H9 (cell line): ENCODE results near the gene MAGI3. TPM values are rescaled to one million over a fixed set of nuclear protein-coding genes. Genes with fewer than 3 reads are reported as not detected.

Experiments
- DNase-seq: peaks from one replicate; pipeline ENCODE4 v3.0.0-alpha.2; 2017
- H2AFZ ChIP-seq: one replicate; pipeline ENCODE4 v1.6.1; 2013; ENCODE audit warnings: mild to moderate bottlenecking, low read length, control low read depth, moderate library complexity
- H2AK5ac ChIP-seq: 2 replicates; pipeline ENCODE4 v1.6.1; 2013; ENCODE audit warnings: low read length, control low read depth, mixed read lengths; ENCODE audit not compliant: insufficient read length
- H2BK120ac ChIP-seq: one replicate; pipeline ENCODE4 v1.6.1; 2013; ENCODE audit warnings: low read depth, mild to moderate bottlenecking, low read length, control low read depth, inconsistent platforms; ENCODE audit not compliant: poor library complexity, severe bottlenecking
- H2BK12ac ChIP-seq: 2 replicates; pipeline ENCODE4 v1.6.1; 2013; ENCODE audit warnings: low read length, control low read depth, mixed read lengths, low read depth; ENCODE audit not compliant: insufficient read length
- H2BK15ac ChIP-seq: 2 replicates; pipeline ENCODE4 v1.6.1; 2013; ENCODE audit warnings: low read depth, low read length, control low read depth
- H2BK20ac ChIP-seq: one replicate; pipeline ENCODE4 v1.6.1; 2013; ENCODE audit warnings: low read depth, mild to moderate bottlenecking, low read length, control low read depth, inconsistent platforms; ENCODE audit not compliant: poor library complexity, severe bottlenecking
- H2BK5ac ChIP-seq: 2 replicates; pipeline ENCODE4 v1.6.1; 2013; ENCODE audit warnings: low read length, control low read depth, mixed read lengths; ENCODE audit not compliant: insufficient read length
- H3K14ac ChIP-seq: 2 replicates; pipeline ENCODE4 v1.6.1; 2013; ENCODE audit warnings: low read length, control low read depth; ENCODE audit not compliant: insufficient read depth
- H3K18ac ChIP-seq: 2 replicates; pipeline ENCODE4 v1.6.1; 2013; ENCODE audit warnings: low read depth, mild to moderate bottlenecking, mixed read lengths, low read length, control low read depth; ENCODE audit not compliant: insufficient read length
- H3K23ac ChIP-seq: 2 replicates; pipeline ENCODE4 v1.6.1; 2013; ENCODE audit warnings: low read length, control low read depth, mixed read lengths, low read depth; ENCODE audit not compliant: insufficient read length
- H3K23me2 ChIP-seq: 2 replicates; pipeline ENCODE4 v1.6.1; 2013; ENCODE audit warnings: low read depth, mild to moderate bottlenecking, mixed read lengths, low read length, control low read depth; ENCODE audit not compliant: insufficient read length, poor library complexity, severe bottlenecking
- H3K27ac ChIP-seq: 2 replicates; pipeline ENCODE4 v1.5.1; 2013; ENCODE audit warnings: low read length, control low read depth, mixed read lengths, low read depth; ENCODE audit not compliant: insufficient read length
- H3K27me3 ChIP-seq: 2 replicates; pipeline ENCODE4 v1.6.1; 2013; ENCODE audit warnings: low read length, control low read depth, inconsistent platforms; ENCODE audit not compliant: insufficient read depth
- H3K4ac ChIP-seq: 2 replicates; pipeline ENCODE4 v1.6.1; 2013; ENCODE audit warnings: low read depth, mild to moderate bottlenecking, control low read depth, inconsistent platforms, low read length, moderate library complexity
- H3K4me1 ChIP-seq: 2 replicates; pipeline ENCODE4 v1.6.1; 2013; ENCODE audit warnings: low read length, control low read depth, inconsistent platforms; ENCODE audit not compliant: insufficient read depth
- H3K4me2 ChIP-seq: 2 replicates; pipeline ENCODE4 v1.6.1; 2013; ENCODE audit warnings: low read length, control low read depth, mixed read lengths; ENCODE audit not compliant: insufficient read length, insufficient read depth
- H3K56ac ChIP-seq: 2 replicates; pipeline ENCODE4 v1.6.1; 2013; ENCODE audit warnings: low read depth, mild to moderate bottlenecking, mixed read lengths, low read length, control low read depth; ENCODE audit not compliant: insufficient read length
- H3K79me1 ChIP-seq: 2 replicates; pipeline ENCODE4 v1.6.1; 2013; ENCODE audit warnings: low read depth, mild to moderate bottlenecking, moderate library complexity, low read length, control low read depth, inconsistent platforms; ENCODE audit not compliant: insufficient read depth, poor library complexity, severe bottlenecking
- H3K79me2 ChIP-seq: 2 replicates; pipeline ENCODE4 v1.6.1; 2013; ENCODE audit warnings: low read length, control low read depth, inconsistent platforms; ENCODE audit not compliant: insufficient read depth
- H3K9ac ChIP-seq: 2 replicates; pipeline ENCODE4 v1.6.1; 2013; ENCODE audit warnings: low read length, control low read depth, mixed read lengths; ENCODE audit not compliant: insufficient read length; ENCODE audit errors: extremely low read depth
- H3K9me3 ChIP-seq: one replicate; pipeline ENCODE4 v1.6.1; 2013; ENCODE audit warnings: low read depth, low read length, inconsistent platforms; ENCODE audit not compliant: control insufficient read depth
- H3T11ph ChIP-seq: one replicate; pipeline ENCODE4 v1.6.1; 2013; ENCODE audit warnings: mild to moderate bottlenecking, low read length, control low read depth, inconsistent platforms
- H4K20me1 ChIP-seq: one replicate; pipeline ENCODE4 v1.6.1; 2013; ENCODE audit not compliant: control insufficient read depth, insufficient read length, insufficient read depth
- H4K5ac ChIP-seq: 2 replicates; pipeline ENCODE4 v1.6.1; 2013; ENCODE audit warnings: low read depth, mild to moderate bottlenecking, mixed read lengths, low read length, control low read depth; ENCODE audit not compliant: insufficient read length
- H4K8ac ChIP-seq: replicated peaks from 2 replicates; pipeline ENCODE4 v1.6.1; 2013; ENCODE audit warnings: low read length, control low read depth, mixed read lengths, low read depth; ENCODE audit not compliant: insufficient read length
- H4K91ac ChIP-seq: 2 replicates; pipeline ENCODE4 v1.6.1; 2013; ENCODE audit warnings: low read depth, mild to moderate bottlenecking, moderate library complexity, mixed read lengths, low read length, control low read depth; ENCODE audit not compliant: insufficient read length
- H3K27ac Mint-ChIP-seq, 3 experiments: 2 replicates in 2 of 3; 3 replicates in 1 of 3; pipeline ENCODE4 v1.8.0; 2020 to 2021; ENCODE audit warnings: mixed read lengths in 3 of 3, mild to moderate bottlenecking in 1 of 3, moderate library complexity in 1 of 3
- H3K27me3 Mint-ChIP-seq: 2 replicates; pipeline ENCODE4 v1.8.0; 2021; ENCODE audit warnings: low read depth, mild to moderate bottlenecking, moderate library complexity, mixed read lengths
- H3K36me3 Mint-ChIP-seq, 3 experiments: 2 replicates in 2 of 3; 3 replicates in 1 of 3; pipeline ENCODE4 v1.8.0; 2020 to 2021; ENCODE audit warnings: low read depth in 3 of 3, mixed read lengths in 3 of 3; ENCODE audit not compliant: insufficient read depth in 1 of 3
- H3K4me1 Mint-ChIP-seq, 2 experiments: 2 replicates each; pipeline ENCODE4 v1.8.0; 2020; ENCODE audit warnings: mixed read lengths in 2 of 2
- H3K4me3 Mint-ChIP-seq, 2 experiments: 2 replicates in 1 of 2; 3 replicates in 1 of 2; pipeline ENCODE4 v1.8.0; 2020 to 2021; ENCODE audit warnings: mild to moderate bottlenecking in 2 of 2, mixed read lengths in 2 of 2, moderate library complexity in 1 of 2
- H3K9me3 Mint-ChIP-seq, 2 experiments: 2 replicates in 1 of 2; 3 replicates in 1 of 2; pipeline ENCODE4 v1.8.0; 2020; ENCODE audit warnings: mild to moderate bottlenecking in 2 of 2, mixed read lengths in 2 of 2, moderate library complexity in 1 of 2
- CTCF ChIP-seq: fragments of 200-600 bp; sonication (generic); conservative IDR thresholded peaks from 3 replicates; pipeline ENCODE4 v1.8.0; 2021; ENCODE audit warnings: antibody characterized with exemption, mild to moderate bottlenecking
- WGBS: extraction: QIAGEN DNeasy Blood & Tissue Kit; methylation state at CpG from one replicate; pipeline ENCODE4 v1.1.7; 2013; ENCODE audit warnings: missing lambda C conversion rate, low lambda C conversion rate, mixed read lengths; ENCODE audit not compliant: insufficient read length; ENCODE audit errors: extremely low coverage; 5-methylcytosine and 5-hydroxymethylcytosine counted together
- total RNA-seq: library from RNA; stranded (reverse); gene quantifications from 2 replicates; pipeline ENCODE4 v1.2.1, GENCODE V29; 2021

MAGI3 gene
- total RNA-seq, 1 experiment from 2014 or later, result 8.2 TPM

GRCh38 chr1:113452921-113453770 is 62.8 kb downstream of the MAGI3 start:
- Histone ChIP-seq H3K9me3 (no peaks in the 10 kb centered on the region), H4K91ac (no peak overlapping the region), H4K5ac (no peak overlapping the region), H2BK15ac (no peak overlapping the region), H3K4ac (no peak overlapping the region), H3K4me1 (no peaks in the 10 kb centered on the region), H4K8ac (no peak overlapping the region), H3K79me1 (no peaks in the 10 kb centered on the region), H3K27me3 (no peaks in the 10 kb centered on the region), H3T11ph (no peak overlapping the region), H2BK120ac (no peak overlapping the region), H3K4me2 (no peak overlapping the region), H2BK5ac (no peak overlapping the region), H3K18ac (no peak overlapping the region), H2AK5ac (no peak overlapping the region), H2BK12ac (no peak overlapping the region), H3K23ac (no peak overlapping the region), H4K20me1 (no peaks in the 10 kb centered on the region), H2BK20ac (no peak overlapping the region), H3K56ac (no peak overlapping the region), H3K79me2 (no peaks in the 10 kb centered on the region), H3K14ac (no peak overlapping the region), H3K27ac (no peak overlapping the region), H2AFZ (no peak overlapping the region), H3K9ac (no peak overlapping the region), H3K23me2 (no peaks in the 10 kb centered on the region)
- WGBS, result no CpG with 5 or more reads among the region's 2 CpGs
- Mint-ChIP-seq H3K27ac (no peak overlapping the region), H3K4me1 (peaks cover 8 to 9% of the 10 kb centered on the region in 2 experiments), H3K36me3 (peaks cover 0 to 4% (median 0%) of the 10 kb centered on the region in 3 experiments; a peak in 3 of 7 replicates), H3K4me3 (no peak overlapping the region), H3K9me3 (no peaks in the 10 kb centered on the region), H3K27me3 (no peaks in the 10 kb centered on the region)
- DNase-seq, result no peak
- peak; percentile 66 for TF ChIP-seq CTCF
